HFFc6 (cell line): ENCODE results near the gene ABCA9. TPM values are rescaled to one million over a fixed set of nuclear protein-coding genes. Genes with fewer than 3 reads are reported as not detected.
"Not testable (repeated sequence)": the region's sequence is repeated elsewhere in the genome, so short reads cannot be mapped to it uniquely, and the experiment has no call there.

Experiments used
- DNase-seq: peaks from one replicate; pipeline ENCODE4 v3.0.0-alpha.2; 2018
- H3K27ac Mint-ChIP-seq: 2 replicates; pipeline ENCODE4 v1.8.0; 2020; ENCODE audit warnings: mild to moderate bottlenecking, mixed read lengths
- H3K27me3 Mint-ChIP-seq: 2 replicates; pipeline ENCODE4 v1.8.0; 2021; ENCODE audit warnings: mild to moderate bottlenecking, moderate library complexity, mixed read lengths; ENCODE audit not compliant: insufficient read depth
- H3K36me3 Mint-ChIP-seq: 2 replicates; pipeline ENCODE4 v1.8.0; 2021; ENCODE audit warnings: low read depth, mixed read lengths
- H3K4me1 Mint-ChIP-seq: 2 replicates; pipeline ENCODE4 v1.8.0; 2020; ENCODE audit warnings: low read depth, mixed read lengths
- H3K4me3 Mint-ChIP-seq: 2 replicates; pipeline ENCODE4 v1.8.0; 2020; ENCODE audit warnings: mild to moderate bottlenecking, moderate library complexity, mixed read lengths
- H3K9me3 Mint-ChIP-seq: 2 replicates; pipeline ENCODE4 v1.8.0; 2020; ENCODE audit warnings: mild to moderate bottlenecking, mixed read lengths
- CTCF ChIP-seq: fragments of 200-600 bp; sonication (generic); IDR thresholded peaks from 2 replicates; pipeline ENCODE4 v1.5.0; 2021; ENCODE audit warnings: antibody characterized with exemption, mild to moderate bottlenecking
- total RNA-seq, 6 experiments: library from RNA; stranded (reverse); fragmentation: NEBNext Ultra II Directional; extraction: Animal tissue kit (Norgen Biotek cat#: 25700); gene quantifications; 2 replicates in 1 of 6; 3 replicates in 5 of 6; pipeline ENCODE4 v1.2.3, GENCODE V29; 2021

Gene ABCA9
- total RNA-seq, 6 experiments from 2014 or later = not detected

GRCh38 chr17:68953340-68953997, 107.3 kb downstream of the ABCA9 start:
- H3K4me3 Mint-ChIP-seq = no peak overlapping the region
- no peak for DNase-seq
- H3K36me3 Mint-ChIP-seq = no peaks in the 10 kb centered on the region
- H3K27me3 Mint-ChIP-seq = no peaks in the 10 kb centered on the region
- no peaks in the 10 kb centered on the region for H3K4me1 Mint-ChIP-seq
- H3K27ac Mint-ChIP-seq = no peak overlapping the region
- peaks cover 14% of the 10 kb centered on the region for H3K9me3 Mint-ChIP-seq
- TF ChIP-seq CTCF = no peak

GRCh38 chr17:68950725-68951124, 110.0 kb downstream of the ABCA9 start:
- Mint-ChIP-seq H3K4me3 (no peak overlapping the region), H3K27me3 (no peaks in the 10 kb centered on the region), H3K36me3 (no peaks in the 10 kb centered on the region), H3K4me1 (no peaks in the 10 kb centered on the region), H3K9me3 (peaks cover 23% of the 10 kb centered on the region), H3K27ac (no peak overlapping the region)
- DNase-seq = no peak
- TF ChIP-seq CTCF = no peak

GRCh38 chr17:68947868-68948267, 112.9 kb downstream of the ABCA9 start:
- not testable (repeated sequence) for H3K27me3 Mint-ChIP-seq, H3K4me3 Mint-ChIP-seq, H3K4me1 Mint-ChIP-seq, H3K27ac Mint-ChIP-seq, DNase-seq, H3K36me3 Mint-ChIP-seq
- H3K9me3 Mint-ChIP-seq = peaks cover 24% of the 10 kb centered on the region

GRCh38 chr17:68944435-68945035, 116.2 kb downstream of the ABCA9 start:
- Mint-ChIP-seq H3K4me3 (no peak overlapping the region), H3K4me1 (no peaks in the 10 kb centered on the region)

DNA sequence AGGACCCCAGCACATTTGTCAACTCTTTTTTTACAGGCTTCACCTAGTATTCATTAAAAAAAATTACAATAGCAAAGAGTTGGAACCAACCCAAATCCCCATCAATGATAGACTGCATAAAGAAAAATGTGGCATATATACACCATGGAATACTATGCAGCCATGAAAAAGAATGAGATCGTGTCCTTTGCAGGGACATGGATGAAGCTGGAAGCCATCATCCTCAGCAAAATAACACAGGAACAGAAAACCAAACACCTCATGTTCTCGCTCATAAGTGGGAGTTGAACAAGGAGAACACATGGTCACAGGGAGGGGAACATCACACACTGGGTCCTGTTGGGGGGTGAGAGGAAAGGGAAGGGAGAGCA, 116.9 kb downstream of the ABCA9 start:
- peaks cover 13% of the 10 kb centered on the region for H3K9me3 Mint-ChIP-seq
- not testable (repeated sequence) for H3K4me3 Mint-ChIP-seq, DNase-seq, H3K4me1 Mint-ChIP-seq, H3K27me3 Mint-ChIP-seq, H3K36me3 Mint-ChIP-seq, H3K27ac Mint-ChIP-seq

More at GRCh38 chr17:68944435-68945035, 116.2 kb downstream of the ABCA9 start:
- no peaks in the 10 kb centered on the region for H3K36me3 Mint-ChIP-seq
- H3K27me3 Mint-ChIP-seq = no peaks in the 10 kb centered on the region; the same call in 1 of the 2 replicates
- peaks cover 16% of the 10 kb centered on the region for H3K9me3 Mint-ChIP-seq
- no peak for DNase-seq
- H3K27ac Mint-ChIP-seq = no peak overlapping the region
- TF ChIP-seq CTCF = no peak

DNA sequence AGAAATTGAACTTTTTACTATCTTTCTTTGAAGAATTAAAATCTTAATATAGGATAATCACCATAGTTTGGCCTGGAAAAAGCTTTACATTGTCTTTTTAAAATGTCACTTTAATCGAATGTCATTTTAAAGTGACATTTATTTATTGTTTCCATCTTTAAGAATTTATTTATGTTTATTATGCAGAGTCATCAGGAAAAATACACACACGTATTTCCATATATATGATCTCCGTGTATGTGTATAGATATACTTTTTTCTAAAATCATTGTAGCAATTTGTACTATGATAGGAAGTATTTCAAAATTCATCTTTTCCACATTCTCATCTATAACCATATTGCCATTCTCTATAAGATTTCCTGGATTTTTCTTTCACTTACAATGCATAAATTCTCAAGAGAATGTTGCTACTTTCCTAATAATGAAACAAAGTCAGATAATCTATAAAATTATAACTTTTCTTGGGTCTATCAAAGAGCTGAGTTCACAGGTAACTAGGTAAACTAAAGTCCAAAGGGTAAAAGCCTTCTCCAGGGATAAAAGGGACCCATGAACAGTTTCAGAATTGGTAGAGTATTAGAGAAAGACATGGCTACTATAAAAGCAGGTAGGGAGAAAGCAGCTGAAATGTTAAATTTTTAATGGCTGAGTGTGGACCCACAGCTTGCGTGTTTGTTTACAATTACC, 117.5 kb downstream of the ABCA9 start:
- Mint-ChIP-seq H3K4me1 (no peaks in the 10 kb centered on the region), H3K4me3 (no peak overlapping the region), H3K36me3 (no peaks in the 10 kb centered on the region), H3K9me3 (peaks cover 13% of the 10 kb centered on the region), H3K27ac (no peak overlapping the region), H3K27me3 (no peaks in the 10 kb centered on the region; the same call in 1 of the 2 replicates)
- TF ChIP-seq CTCF = no peak
- DNase-seq = no peak
